Lung (tissue), 12 donors: ENCODE measurements around the gene OLIG3. TPM values are rescaled to one million over a fixed set of nuclear protein-coding genes. Genes with fewer than 3 reads are reported as not detected.

Experiments
- ATAC-seq: fragments of 200-7000 bp; cut with Tn5 transposase; one replicate; pipeline ENCODE4 v1.9.1; 2020; ENCODE audit warnings: moderate number of reproducible peaks; ENCODE audit not compliant: insufficient read depth, low FRiP score
- DNase-seq, 3 donors: peaks; one replicate each; pipeline ENCODE4 v3.0.0-alpha.2; 2013 to 2017
- H3K27ac ChIP-seq, 2 donors: one replicate each; pipeline ENCODE4 v1.5.1; 2013; ENCODE audit warnings: mild to moderate bottlenecking in 2 of 2, moderate library complexity in 2 of 2, control low read depth in 1 of 2, inconsistent platforms in 1 of 2, low read depth in 1 of 2, low read length in 1 of 2
- H3K27me3 ChIP-seq, 3 donors: one replicate each; pipeline ENCODE4 v1.5.1; 2013; ENCODE audit warnings: low read length in 2 of 3; ENCODE audit not compliant: control insufficient read depth in 3 of 3, insufficient read depth in 3 of 3
- H3K36me3 ChIP-seq, 4 donors: one replicate each; pipeline ENCODE4 v1.5.1; 2013; ENCODE audit warnings: low read length in 4 of 4, mild to moderate bottlenecking in 1 of 4, moderate library complexity in 1 of 4; ENCODE audit not compliant: control insufficient read depth in 4 of 4, insufficient read depth in 4 of 4
- H3K4me1 ChIP-seq, 5 donors: one replicate each; pipeline ENCODE4 v1.5.1; 2013; ENCODE audit warnings: low read length in 5 of 5, mild to moderate bottlenecking in 2 of 5, moderate library complexity in 1 of 5; ENCODE audit not compliant: control insufficient read depth in 5 of 5, insufficient read depth in 5 of 5
- H3K4me3 ChIP-seq: one replicate; pipeline ENCODE4 v1.5.1; 2013; ENCODE audit warnings: mild to moderate bottlenecking, control low read depth, moderate library complexity
- H3K9ac ChIP-seq, 2 donors: one replicate each; pipeline ENCODE4 v1.5.1; 2013; ENCODE audit warnings: low read length in 2 of 2, control low read depth in 1 of 2; ENCODE audit not compliant: insufficient read depth in 1 of 2
- H3K9me3 ChIP-seq, 4 donors: one replicate each; pipeline ENCODE4 v1.5.1; 2013; ENCODE audit warnings: low read length in 3 of 4, mild to moderate bottlenecking in 1 of 4, moderate library complexity in 1 of 4; ENCODE audit not compliant: control insufficient read depth in 4 of 4, insufficient read depth in 3 of 4
- CTCF ChIP-seq: IDR thresholded peaks from 2 replicates; pipeline ENCODE4 v1.5.1; 2012; ENCODE audit warnings: mild to moderate bottlenecking; ENCODE audit errors: control extremely low read depth, extremely low read depth
- WGBS, 2 donors: extraction: QIAGEN DNeasy Blood & Tissue Kit; methylation state at CpG; one replicate each; pipeline ENCODE4 v1.1.7; 2013; 5-methylcytosine and 5-hydroxymethylcytosine counted together
- polyA plus RNA-seq, 2 donors: library from polyadenylated mRNA; stranded (reverse); fragments of 200-250 nt; gene quantifications; one replicate each; pipeline ENCODE4 v1.2.1, GENCODE V29; 2013
- total RNA-seq, 2 donors: library from RNA; depleted of rRNA in 1 of 2; stranded (reverse); fragments of >200 nt in 1 of 2; gene quantifications; one replicate each; pipeline ENCODE4 v1.2.1, GENCODE V29; 2014 to 2021
- donor health status: control.
- donor health status: control.
- donor health status: Bipolar disorder and iron deficiency.
- donor health status: healthy.
- donor health status: DM: yes; HTN: yes; CAD: no.

OLIG3 gene
- total and polyA plus RNA-seq, 4 donors, result not detected

GRCh38 chr6:137495703-137496336, 1.6 kb upstream of the OLIG3 start:
- H3K9me3 ChIP-seq, result peaks cover 0 to 20% (median 0%) of the 10 kb centered on the region in 4 donors
- H3K9ac ChIP-seq, result no peak overlapping the region
- H3K4me3 ChIP-seq, result no peak overlapping the region
- peaks cover 0 to 22% (median 9%) of the 10 kb centered on the region in 5 donors for H3K4me1 ChIP-seq
- ATAC-seq (no peak), DNase-seq (peak; percentile 22 to 60 (median 42))
- no peak overlapping the region for H3K27ac ChIP-seq
- no peaks in the 10 kb centered on the region for H3K36me3 ChIP-seq
- 5 to 7% methylated on average over 29 of the region's 29 CpGs for WGBS, 2 donors
- peaks cover 7 to 97% (median 92%) of the 10 kb centered on the region in 3 donors for H3K27me3 ChIP-seq
- no peak for TF ChIP-seq CTCF

- H3K27me3 ChIP-seq, result peaks cover 7 to 97% (median 92%) of the 10 kb centered on the region in 3 donors
- H3K9me3 ChIP-seq, result peaks cover 0 to 20% (median 0%) of the 10 kb centered on the region in 4 donors
- no peak overlapping the region for H3K27ac ChIP-seq
- DNase-seq, result peak; percentile 34 to 64 (median 47)
- H3K4me1 ChIP-seq, result peaks cover 0 to 22% (median 9%) of the 10 kb centered on the region in 5 donors
- TF ChIP-seq CTCF, result no peak
- WGBS, 2 donors, result 7 to 9% methylated on average over 41 of the region's 41 CpGs
- no peak overlapping the region for H3K4me3 ChIP-seq
- H3K9ac ChIP-seq, result no peak overlapping the region
- no peak for ATAC-seq
- H3K36me3 ChIP-seq, result no peaks in the 10 kb centered on the region
Observed at GRCh38 chr6:137494988-137495702, 951 bp upstream of the OLIG3 start.

GRCh38 chr6:137493218-137494038, 766 bp downstream of the OLIG3 start:
- no peak for ATAC-seq
- peaks cover 0 to 25% (median 0%) of the 10 kb centered on the region in 4 donors for H3K9me3 ChIP-seq
- DNase-seq, result peak; percentile 15 to 31 (median 16)
- TF ChIP-seq CTCF, result no peak
- H3K27me3 ChIP-seq, result peaks cover 7 to 97% (median 91%) of the 10 kb centered on the region in 3 donors
- WGBS, 2 donors, result 4 to 6% methylated on average over 75 to 77 of the region's 77 CpGs
- H3K4me1 ChIP-seq, result peaks cover 0 to 29% (median 9%) of the 10 kb centered on the region in 5 donors
- H3K36me3 ChIP-seq, result no peaks in the 10 kb centered on the region
- no peak overlapping the region for H3K27ac ChIP-seq
- no peak overlapping the region for H3K4me3 ChIP-seq
- H3K9ac ChIP-seq, result no peak overlapping the region
